SK-N-SH (cell line): Measurements from ENCODE around the gene DDAH1. TPM values are rescaled to one million over a fixed set of nuclear protein-coding genes. Genes with fewer than 3 reads are reported as not detected.
A peak's percentile ranks its signal among the peaks of the same experiment; 100 is the strongest.

Experiments
- CTCF ChIA-PET: fragments of 300-600, 350-600 bp; formaldehyde crosslinking; extraction: SDS; loops from one replicate; lab custom pipeline; 2021; lab: Yijun Ruan, JAX
- POLR2A ChIA-PET: fragments of 350-600 bp; sonication (Branson Sonifier 250); formaldehyde crosslinking; extraction: SDS; loops from one replicate; lab custom pipeline; 2020; ENCODE audit warnings: antibody characterized with exemption, inconsistent platforms; lab: Yijun Ruan, JAX
- DNase-seq: peaks from one replicate; pipeline ENCODE4 v3.0.0; 2012
- H2AFZ ChIP-seq: fragments of 200-600 bp; sonication (generic); 2 replicates; pipeline ENCODE4 v1.8.1; 2016; ENCODE audit warnings: antibody characterized with exemption, mild to moderate bottlenecking, low read depth
- H3F3A ChIP-seq: fragments of 200-600 bp; sonication (generic); replicated peaks from 2 replicates; pipeline ENCODE3; 2016; ENCODE audit warnings: antibody characterized with exemption, mild to moderate bottlenecking; ENCODE audit not compliant: insufficient read depth
- H3K27ac ChIP-seq, 2 experiments: fragments of 200-500 bp in 1 of 2; fragments of 200-600 bp in 1 of 2; sonication (Bioruptor generic) in 1 of 2; sonication (generic), shearing (Covaris generic) in 1 of 2; 2 replicates each; pipeline versions ENCODE4 v1.5.1 to v1.6.1; 2014 to 2016; ENCODE audit warnings: low read depth in 2 of 2, inconsistent platforms in 1 of 2, low read length in 1 of 2, mild to moderate bottlenecking in 1 of 2, mixed read lengths in 1 of 2
- H3K27me3 ChIP-seq: fragments of 200-600 bp; sonication (generic), shearing (Covaris generic); 2 replicates; pipeline ENCODE4 v1.6.1; 2016; ENCODE audit warnings: mixed run types; ENCODE audit not compliant: insufficient read depth
- H3K36me3 ChIP-seq, 2 experiments: fragments of 200-500 bp in 1 of 2; fragments of 200-600 bp in 1 of 2; sonication (Bioruptor generic) in 1 of 2; sonication (generic) in 1 of 2; replicated peaks in 1 of 2; 2 replicates each; pipeline versions ENCODE3 to v1.5.1; 2014 to 2016; ENCODE audit warnings: low read length in 1 of 2, mild to moderate bottlenecking in 1 of 2; ENCODE audit not compliant: insufficient read depth in 2 of 2, control insufficient read depth in 1 of 2
- H3K4me1 ChIP-seq, 2 experiments: fragments of 200-500 bp in 1 of 2; fragments of 200-600 bp in 1 of 2; sonication (Bioruptor generic) in 1 of 2; sonication (generic), shearing (Covaris generic) in 1 of 2; 2 replicates each; pipeline versions ENCODE4 v1.5.1 to v1.6.1; 2014 to 2016; ENCODE audit warnings: low read depth in 1 of 2, low read length in 1 of 2, mixed run types in 1 of 2; ENCODE audit not compliant: insufficient read depth in 2 of 2, control insufficient read depth in 1 of 2
- H3K4me2 ChIP-seq: fragments of 200-600 bp; sonication (generic), shearing (Covaris generic); 2 replicates; pipeline ENCODE4 v1.6.1; 2017; ENCODE audit warnings: mixed run types
- H3K4me3 ChIP-seq, 2 experiments: fragments of 200-500 bp in 1 of 2; fragments of 200-600 bp in 1 of 2; sonication (Bioruptor generic) in 1 of 2; sonication (generic), shearing (Covaris generic) in 1 of 2; 2 replicates each; pipeline versions ENCODE4 v1.5.1 to v1.8.1; 2014 to 2016; ENCODE audit warnings: low read depth in 2 of 2, inconsistent platforms in 1 of 2, low read length in 1 of 2, mild to moderate bottlenecking in 1 of 2, mixed read lengths in 1 of 2, moderate library complexity in 1 of 2
- H3K79me2 ChIP-seq: fragments of 200-600 bp; sonication (generic); 2 replicates; pipeline ENCODE4 v1.8.1; 2017; ENCODE audit warnings: mild to moderate bottlenecking; ENCODE audit not compliant: insufficient read depth
- H3K9ac ChIP-seq: fragments of 200-600 bp; sonication (generic); 2 replicates; pipeline ENCODE4 v1.6.1; 2017; ENCODE audit warnings: mixed run types
- H3K9me2 ChIP-seq: fragments of 200-600 bp; sonication (generic); 2 replicates; pipeline ENCODE4 v1.6.1; 2017; ENCODE audit warnings: mixed run types
- H3K9me3 ChIP-seq: fragments of 200-600 bp; sonication (generic); 2 replicates; pipeline ENCODE4 v1.6.1; 2017; ENCODE audit warnings: mixed run types, mild to moderate bottlenecking, moderate library complexity
- H4K20me1 ChIP-seq: fragments of 200-600 bp; sonication (generic); 2 replicates; pipeline ENCODE4 v1.6.1; 2017; ENCODE audit warnings: mild to moderate bottlenecking, mixed run types; ENCODE audit not compliant: insufficient read depth
- CHD2 ChIP-seq: fragments of 150-350 bp; IDR thresholded peaks from 2 replicates; pipeline ENCODE4 v1.6.1; 2018; ENCODE audit warnings: low read length; ENCODE audit not compliant: partially characterized antibody
- ELF1 ChIP-seq: IDR thresholded peaks from 2 replicates; pipeline ENCODE4 v1.4.0; 2012
- FOSL2 ChIP-seq: IDR thresholded peaks from 2 replicates; pipeline ENCODE4 v1.4.0; 2012; ENCODE audit warnings: low read depth, mild to moderate bottlenecking, moderate library complexity, borderline replicate concordance
- FOXM1 ChIP-seq: IDR thresholded peaks from 2 replicates; pipeline ENCODE4 v1.4.0; 2012; ENCODE audit warnings: low read depth, mild to moderate bottlenecking
- GABPA ChIP-seq: IDR thresholded peaks from 2 replicates; pipeline ENCODE4 v1.4.0; 2012; ENCODE audit warnings: low read depth, mild to moderate bottlenecking
- GATA2 ChIP-seq: sonication (generic); formaldehyde crosslinking; IDR thresholded peaks from 2 replicates; pipeline ENCODE4 v1.5.0; 2020; ENCODE audit warnings: mild to moderate bottlenecking, missing genetic modification reagents
- JUND ChIP-seq: IDR thresholded peaks from 2 replicates; pipeline ENCODE4 v1.4.0; 2012
- MEF2A ChIP-seq: IDR thresholded peaks from 2 replicates; pipeline ENCODE4 v1.4.0; 2012; ENCODE audit warnings: low read depth, borderline replicate concordance
- NFIC ChIP-seq: IDR thresholded peaks from 2 replicates; pipeline ENCODE4 v1.4.0; 2012; ENCODE audit warnings: borderline replicate concordance
- NRF1 ChIP-seq: IDR thresholded peaks from 2 replicates; pipeline ENCODE4 v1.6.1; 2012; ENCODE audit warnings: low read depth, mild to moderate bottlenecking, low read length
- PBX3 ChIP-seq: IDR thresholded peaks from 2 replicates; pipeline ENCODE4; 2012
- POLR2AphosphoS5 ChIP-seq: IDR thresholded peaks from 2 replicates; pipeline ENCODE4 v1.6.1; 2012; ENCODE audit warnings: low read depth, low read length
- RAD21 ChIP-seq: IDR thresholded peaks from 2 replicates; pipeline ENCODE4 v1.6.1; 2012; ENCODE audit warnings: mild to moderate bottlenecking, low read length
- RCOR1 ChIP-seq: fragments of 150-350 bp; IDR thresholded peaks from 2 replicates; pipeline ENCODE4 v1.6.1; 2017; ENCODE audit warnings: antibody characterized with exemption, low read length
- SIN3A ChIP-seq: IDR thresholded peaks from 2 replicates; pipeline ENCODE4 v1.6.1; 2012; ENCODE audit warnings: low read depth, mild to moderate bottlenecking, low read length, moderate library complexity, borderline replicate concordance
- SMC3 ChIP-seq: IDR thresholded peaks from 2 replicates; pipeline ENCODE4 v1.6.1; 2012; ENCODE audit warnings: low read depth, low read length, improper control_type of control experiment
- TCF12 ChIP-seq: IDR thresholded peaks from 2 replicates; pipeline ENCODE4 v1.4.0; 2012
- TEAD4 ChIP-seq: IDR thresholded peaks from 2 replicates; pipeline ENCODE4 v1.4.0; 2012; ENCODE audit warnings: mild to moderate bottlenecking, borderline replicate concordance; ENCODE audit not compliant: insufficient read depth
- USF1 ChIP-seq: IDR thresholded peaks from 2 replicates; pipeline ENCODE4 v1.4.0; 2012; ENCODE audit warnings: low read depth, borderline replicate concordance
- YY1 ChIP-seq: IDR thresholded peaks from 2 replicates; pipeline ENCODE4 v1.4.0; 2012; ENCODE audit warnings: low read depth, mild to moderate bottlenecking
- WGBS: methylation state at CpG from one replicate; pipeline ENCODE4 v1.1.6; 2017; ENCODE audit warnings: low lambda C conversion rate; 5-methylcytosine and 5-hydroxymethylcytosine counted together
- polyA plus RNA-seq, 3 experiments: library from polyadenylated mRNA; depleted of rRNA; stranded (reverse); fragments of >200 nt; gene quantifications; 2 replicates each; pipeline ENCODE4 v1.2.3, GENCODE V29; 2012
- TF ChIP-seq, protein P1 (sequence below): IDR thresholded peaks from 2 replicates; pipeline ENCODE4 v1.4.0; 2012; ENCODE audit warnings: low read depth, borderline replicate concordance
- TF ChIP-seq, protein P2 (sequence below): fragments of 150-350 bp; IDR thresholded peaks from 2 replicates; pipeline ENCODE4 v1.6.1; 2017; ENCODE audit warnings: antibody characterized with exemption, low read length, low read depth, borderline replicate concordance
- TF ChIP-seq, protein P3 (sequence below): IDR thresholded peaks from 2 replicates; pipeline ENCODE4 v1.4.0; 2012; ENCODE audit warnings: low read depth

DDAH1 gene
- polyA plus RNA-seq, 1 of the 3 experiments (the other 2 are of a cell fraction) = 64.3 TPM

DNA sequence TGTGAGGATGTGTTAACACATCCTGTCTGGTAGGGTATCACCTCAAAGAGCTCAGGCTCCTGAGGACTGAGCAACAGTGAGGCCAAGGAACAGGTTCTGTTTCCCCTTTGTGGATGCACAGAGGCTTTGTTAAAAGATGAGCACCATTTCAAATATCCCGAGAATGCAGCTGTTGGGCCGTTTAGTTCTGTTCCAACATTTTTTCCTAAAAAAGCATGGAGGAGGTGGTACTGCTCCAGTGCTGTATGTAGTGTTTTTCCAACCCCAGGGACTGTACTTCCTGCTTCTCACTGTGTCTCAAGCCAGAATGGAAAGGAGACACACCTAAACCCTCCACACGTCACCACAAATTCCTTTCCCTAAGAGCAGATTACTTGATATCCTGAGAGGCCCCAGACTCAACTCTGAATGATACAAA lies 134.7 kb downstream of the DDAH1 start (continued):
- TF ChIP-seq, protein P1, sequence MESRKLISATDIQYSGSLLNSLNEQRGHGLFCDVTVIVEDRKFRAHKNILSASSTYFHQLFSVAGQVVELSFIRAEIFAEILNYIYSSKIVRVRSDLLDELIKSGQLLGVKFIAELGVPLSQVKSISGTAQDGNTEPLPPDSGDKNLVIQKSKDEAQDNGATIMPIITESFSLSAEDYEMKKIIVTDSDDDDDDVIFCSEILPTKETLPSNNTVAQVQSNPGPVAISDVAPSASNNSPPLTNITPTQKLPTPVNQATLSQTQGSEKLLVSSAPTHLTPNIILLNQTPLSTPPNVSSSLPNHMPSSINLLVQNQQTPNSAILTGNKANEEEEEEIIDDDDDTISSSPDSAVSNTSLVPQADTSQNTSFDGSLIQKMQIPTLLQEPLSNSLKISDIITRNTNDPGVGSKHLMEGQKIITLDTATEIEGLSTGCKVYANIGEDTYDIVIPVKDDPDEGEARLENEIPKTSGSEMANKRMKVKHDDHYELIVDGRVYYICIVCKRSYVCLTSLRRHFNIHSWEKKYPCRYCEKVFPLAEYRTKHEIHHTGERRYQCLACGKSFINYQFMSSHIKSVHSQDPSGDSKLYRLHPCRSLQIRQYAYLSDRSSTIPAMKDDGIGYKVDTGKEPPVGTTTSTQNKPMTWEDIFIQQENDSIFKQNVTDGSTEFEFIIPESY = 0 out of 2 replicates have a peak, but pooled peaks have one; percentile 21
- TF ChIP-seq POLR2AphosphoS5 (no peak), CHD2 (no peak), NFIC (peak; percentile 62; the same call in 1 of the 2 replicates), FOXM1 (peak; percentile 72; the same call in 1 of the 2 replicates)
- TF ChIP-seq, protein P2, sequence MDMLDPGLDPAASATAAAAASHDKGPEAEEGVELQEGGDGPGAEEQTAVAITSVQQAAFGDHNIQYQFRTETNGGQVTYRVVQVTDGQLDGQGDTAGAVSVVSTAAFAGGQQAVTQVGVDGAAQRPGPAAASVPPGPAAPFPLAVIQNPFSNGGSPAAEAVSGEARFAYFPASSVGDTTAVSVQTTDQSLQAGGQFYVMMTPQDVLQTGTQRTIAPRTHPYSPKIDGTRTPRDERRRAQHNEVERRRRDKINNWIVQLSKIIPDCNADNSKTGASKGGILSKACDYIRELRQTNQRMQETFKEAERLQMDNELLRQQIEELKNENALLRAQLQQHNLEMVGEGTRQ = no peak

DNA sequence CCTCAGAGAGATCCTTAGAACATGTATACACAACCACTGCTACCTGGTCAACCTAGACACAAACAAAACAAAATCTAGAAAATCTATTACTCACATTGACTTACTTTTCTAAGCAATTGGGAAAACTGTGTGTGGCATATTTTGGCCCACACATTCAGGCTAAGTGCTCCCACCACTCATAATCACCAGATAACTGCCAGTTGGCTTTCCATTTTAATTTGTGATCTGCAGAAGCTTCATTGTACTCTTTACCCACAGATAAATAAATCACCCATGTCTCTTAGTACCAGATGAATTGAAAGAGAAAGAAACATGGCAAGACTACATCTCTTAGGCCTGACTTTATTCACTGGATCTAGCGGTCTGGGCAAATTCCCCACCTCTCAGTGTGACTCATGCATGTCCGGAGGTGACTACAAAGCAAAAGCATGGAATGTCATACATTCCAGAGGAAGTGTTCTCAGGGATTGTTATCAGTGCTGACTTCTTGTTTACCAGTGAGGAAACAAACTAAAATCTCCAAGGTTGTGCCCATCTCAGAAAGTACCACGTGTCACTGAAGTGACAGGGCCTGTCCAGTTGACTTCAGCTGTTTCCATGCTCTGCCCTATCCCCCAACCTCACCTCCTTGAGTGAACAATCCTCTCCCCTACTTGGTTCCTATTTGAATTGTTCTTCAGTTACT lies 136.1 kb downstream of the DDAH1 start:
- no peaks in the 10 kb centered on the region for H4K20me1 ChIP-seq
- H3F3A ChIP-seq = peaks cover 79% of the 10 kb centered on the region
- H3K9ac ChIP-seq = peak overlapping the region; percentile 96
- peaks cover 0 to 12% of the 10 kb centered on the region in 2 experiments for H3K36me3 ChIP-seq
- H3K4me1 ChIP-seq = peaks cover 25 to 67% of the 10 kb centered on the region in 2 experiments
- no peak overlapping the region for H2AFZ ChIP-seq
- no peaks in the 10 kb centered on the region for H3K27me3 ChIP-seq
- DNase-seq = no peak
- H3K9me2 ChIP-seq = no peaks in the 10 kb centered on the region
- no peaks in the 10 kb centered on the region for H3K9me3 ChIP-seq
- H3K79me2 ChIP-seq = peaks cover 73% of the 10 kb centered on the region
- CTCF ChIA-PET = interaction anchor here (0.5 to 3.9 kb wide), 2 partner anchors 21 kb away, joined by 3 to 15 read pairs; no protein-coding TSS in a partner anchor
- POLR2A ChIA-PET = no interaction called here
- WGBS = 2% methylated on average over 3 of the region's 3 CpGs
- H3K4me3 ChIP-seq = no peak overlapping the region
- H3K4me2 ChIP-seq = peak overlapping the region; percentile 72; the same call in 1 of the 2 replicates
- H3K27ac ChIP-seq = peak overlapping the region; percentile 90 to 100
- TF ChIP-seq, protein P3, sequence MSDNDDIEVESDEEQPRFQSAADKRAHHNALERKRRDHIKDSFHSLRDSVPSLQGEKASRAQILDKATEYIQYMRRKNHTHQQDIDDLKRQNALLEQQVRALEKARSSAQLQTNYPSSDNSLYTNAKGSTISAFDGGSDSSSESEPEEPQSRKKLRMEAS = peak; percentile 94
- TF ChIP-seq POLR2AphosphoS5 (peak; percentile 89; the same call in 1 of the 2 replicates), YY1 (no peak), NFIC (peak; percentile 96), RCOR1 (no peak), SMC3 (no peak; the same call in 1 of the 2 replicates), MEF2A (peak; percentile 78; the same call in 1 of the 2 replicates), PBX3 (peak; percentile 93), GABPA (peak; percentile 35; the same call in 1 of the 2 replicates), TEAD4 (peak; percentile 99), FOSL2 (peak; percentile 100), SIN3A (peak; percentile 89; the same call in 1 of the 2 replicates), CHD2 (no peak), FOXM1 (peak; percentile 92), RAD21 (no peak), NRF1 (no peak), ELF1 (peak; percentile 49; the same call in 1 of the 2 replicates), JUND (peak; percentile 99), GATA2 (CRISPR knock-in tag) (no peak), USF1 (peak; percentile 64; the same call in 1 of the 2 replicates), TCF12 (peak; percentile 97)
- TF ChIP-seq, protein P1 = peak; percentile 87; the same call in 1 of the 2 replicates
